IMR-90 (cell line): ENCODE data around the gene EYS. TPM values are rescaled to one million over a fixed set of nuclear protein-coding genes. Genes with fewer than 3 reads are reported as not detected.

Experiments used
- ATAC-seq: fragments of 200-7000 bp; cut with Tn5 transposase; 2 replicates; pipeline ENCODE4 v1.9.1; 2020; ENCODE audit warnings: low read depth, mild to moderate bottlenecking, moderate library complexity
- BruUV-seq: library from RNA; stranded (reverse); fragments of 400-500 nt; replicated peaks from 2 replicates; lab custom pipeline; 2021; lab: Mats Ljungman, UMichigan
- CTCF ChIA-PET: fragments of 300-600 bp; formaldehyde crosslinking; extraction: SDS; loops from one replicate; lab custom pipeline; 2021; ENCODE audit warnings: antibody characterized with exemption; lab: Yijun Ruan, JAX
- POLR2A ChIA-PET: fragments of 300-600 bp; sonication (Branson Sonifier 250); formaldehyde crosslinking; loops from one replicate; lab custom pipeline; 2022; ENCODE audit warnings: antibody characterized with exemption; ENCODE audit not compliant: unreplicated experiment; lab: Charles Lee
- DNase-seq: peaks from one replicate; pipeline ENCODE4 v3.0.0; 2013
- H2AFZ ChIP-seq: replicated peaks from 2 replicates; pipeline ENCODE3; 2013; ENCODE audit warnings: low read length, mild to moderate bottlenecking; ENCODE audit not compliant: poor library complexity
- H2AK5ac ChIP-seq: 2 replicates; pipeline ENCODE4 v1.6.1; 2013; ENCODE audit warnings: low read depth, low read length, inconsistent platforms
- H2AK9ac ChIP-seq: replicated peaks from 2 replicates; pipeline ENCODE3; 2013; ENCODE audit warnings: mild to moderate bottlenecking, low read depth, low read length, moderate library complexity; ENCODE audit not compliant: poor library complexity
- H2BK120ac ChIP-seq: 2 replicates; pipeline ENCODE4 v1.6.1; 2013; ENCODE audit warnings: low read depth, low read length, inconsistent platforms
- H2BK15ac ChIP-seq: 3 replicates; pipeline ENCODE4 v1.6.1; 2013; ENCODE audit warnings: low read depth, low read length, inconsistent platforms
- H2BK20ac ChIP-seq: 2 replicates; pipeline ENCODE4 v1.6.1; 2013; ENCODE audit warnings: low read depth, mild to moderate bottlenecking, inconsistent platforms, low read length, moderate library complexity
- H2BK5ac ChIP-seq: 2 replicates; pipeline ENCODE4 v1.6.1; 2013; ENCODE audit warnings: mild to moderate bottlenecking, low read depth, low read length, inconsistent platforms; ENCODE audit not compliant: poor library complexity, severe bottlenecking
- H3K14ac ChIP-seq: replicated peaks from 2 replicates; pipeline ENCODE4 v1.6.1; 2013; ENCODE audit warnings: low read depth, low read length, inconsistent platforms
- H3K18ac ChIP-seq: 2 replicates; pipeline ENCODE4 v1.6.1; 2013; ENCODE audit warnings: low read depth, low read length, control low read depth
- H3K23ac ChIP-seq: 2 replicates; pipeline ENCODE4 v1.6.1; 2013; ENCODE audit warnings: low read depth, low read length, inconsistent platforms
- H3K27ac ChIP-seq: 2 replicates; pipeline ENCODE4 v1.5.1; 2013; ENCODE audit warnings: mild to moderate bottlenecking, control low read depth, low read length; ENCODE audit not compliant: insufficient read depth
- H3K27me3 ChIP-seq: 2 replicates; pipeline ENCODE4 v1.6.1; 2013; ENCODE audit warnings: low read length; ENCODE audit not compliant: control insufficient read depth, insufficient read depth
- H3K36me3 ChIP-seq: 2 replicates; pipeline ENCODE4 v1.6.1; 2013; ENCODE audit warnings: low read length, mixed read lengths; ENCODE audit not compliant: control insufficient read depth, insufficient read depth
- H3K4ac ChIP-seq: 2 replicates; pipeline ENCODE4 v1.6.1; 2013; ENCODE audit warnings: low read depth, low read length, inconsistent platforms
- H3K4me1 ChIP-seq: 2 replicates; pipeline ENCODE4 v1.6.1; 2013; ENCODE audit warnings: low read length, mixed read lengths; ENCODE audit not compliant: control insufficient read depth, insufficient read depth
- H3K4me2 ChIP-seq: 2 replicates; pipeline ENCODE4 v1.6.1; 2013; ENCODE audit warnings: low read depth, mild to moderate bottlenecking, control low read depth, low read length, moderate library complexity
- H3K4me3 ChIP-seq: 2 replicates; pipeline ENCODE4 v1.5.1; 2013; ENCODE audit warnings: low read depth, mild to moderate bottlenecking, control low read depth, low read length, moderate library complexity; ENCODE audit not compliant: insufficient read depth
- H3K56ac ChIP-seq: 2 replicates; pipeline ENCODE4 v1.6.1; 2013; ENCODE audit warnings: low read length, inconsistent platforms; ENCODE audit not compliant: insufficient read depth; ENCODE audit errors: extremely low read depth
- H3K79me1 ChIP-seq, 2 experiments: 2 replicates each; pipeline ENCODE4 v1.6.1; 2013; ENCODE audit warnings: low read length in 2 of 2, inconsistent platforms in 1 of 2, low read depth in 1 of 2
- H3K9ac ChIP-seq: 2 replicates; pipeline ENCODE4 v1.6.1; 2013; ENCODE audit warnings: low read depth, low read length, control low read depth
- H3K9me1 ChIP-seq: 2 replicates; pipeline ENCODE4 v1.6.1; 2013; ENCODE audit warnings: low read length, inconsistent platforms; ENCODE audit not compliant: insufficient read depth
- H3K9me3 ChIP-seq: 2 replicates; pipeline ENCODE4 v1.6.1; 2013; ENCODE audit warnings: low read length; ENCODE audit not compliant: control insufficient read depth, insufficient read depth
- H4K20me1 ChIP-seq: 2 replicates; pipeline ENCODE4 v1.6.1; 2013; ENCODE audit warnings: low read length, inconsistent platforms; ENCODE audit not compliant: insufficient read depth
- H4K5ac ChIP-seq: 2 replicates; pipeline ENCODE4 v1.6.1; 2013; ENCODE audit warnings: mild to moderate bottlenecking, low read depth, low read length, control low read depth
- H4K8ac ChIP-seq, 2 experiments: 2 replicates each; pipeline ENCODE4 v1.6.1; 2013; ENCODE audit warnings: low read depth in 2 of 2, low read length in 2 of 2, control low read depth in 1 of 2, inconsistent platforms in 1 of 2
- H4K91ac ChIP-seq: 2 replicates; pipeline ENCODE4 v1.6.1; 2013; ENCODE audit warnings: low read depth, low read length, inconsistent platforms; ENCODE audit not compliant: insufficient read depth
- BHLHE40 ChIP-seq: fragments of 150-350 bp; IDR thresholded peaks from 2 replicates; pipeline ENCODE4 v1.6.1; 2016; ENCODE audit warnings: mild to moderate bottlenecking, low read depth, low read length
- CEBPB ChIP-seq: IDR thresholded peaks from 2 replicates; pipeline ENCODE4 v1.6.1; 2012; ENCODE audit warnings: low read depth, low read length, improper control_type of control experiment
- CHD1 ChIP-seq: IDR thresholded peaks from 2 replicates; pipeline ENCODE4 v1.6.1; 2012; ENCODE audit warnings: low read depth, low read length, improper control_type of control experiment
- FOS ChIP-seq: fragments of 150-350 bp; IDR thresholded peaks from 2 replicates; pipeline ENCODE4 v1.6.1; 2016; ENCODE audit warnings: low read depth, low read length
- MAFK ChIP-seq: IDR thresholded peaks from 2 replicates; pipeline ENCODE4 v1.6.1; 2012; ENCODE audit warnings: low read depth, low read length, improper control_type of control experiment
- MAZ ChIP-seq: IDR thresholded peaks from 2 replicates; pipeline ENCODE4 v1.6.1; 2012; ENCODE audit warnings: low read depth, mild to moderate bottlenecking, low read length, improper control_type of control experiment, moderate library complexity, borderline replicate concordance
- MXI1 ChIP-seq: IDR thresholded peaks from 2 replicates; pipeline ENCODE4 v1.6.1; 2012; ENCODE audit warnings: low read depth, mild to moderate bottlenecking, low read length, moderate library complexity, borderline replicate concordance
- NFE2L2 ChIP-seq: fragments of 150-350 bp; IDR thresholded peaks from 2 replicates; pipeline ENCODE4 v1.6.1; 2016; ENCODE audit warnings: low read depth, mild to moderate bottlenecking, low read length
- POLR2A ChIP-seq: IDR thresholded peaks from 2 replicates; pipeline ENCODE4 v1.6.1; 2012; ENCODE audit warnings: mild to moderate bottlenecking, low read depth, low read length
- RAD21 ChIP-seq: IDR thresholded peaks from 2 replicates; pipeline ENCODE4 v1.6.1; 2012; ENCODE audit warnings: low read length, improper control_type of control experiment
- RCOR1 ChIP-seq: IDR thresholded peaks from 2 replicates; pipeline ENCODE4 v1.6.1; 2012; ENCODE audit warnings: mild to moderate bottlenecking, low read length, improper control_type of control experiment; ENCODE audit not compliant: insufficient replicate concordance
- RFX5 ChIP-seq: IDR thresholded peaks from 2 replicates; pipeline ENCODE4 v1.8.0; 2012; ENCODE audit warnings: low read depth, mild to moderate bottlenecking, low read length, moderate library complexity
- SMC3 ChIP-seq: fragments of 150-350 bp; IDR thresholded peaks from 2 replicates; pipeline ENCODE4 v1.6.1; 2016; ENCODE audit warnings: low read depth, mild to moderate bottlenecking, antibody characterized with exemption, low read length, moderate library complexity
- USF2 ChIP-seq: fragments of 150-350 bp; IDR thresholded peaks from 2 replicates; pipeline ENCODE4 v1.6.1; 2017; ENCODE audit warnings: mild to moderate bottlenecking, antibody characterized with exemption, low read length, low read depth
- dilution Hi-C: fragments of 300-500 bp; cut with HindIII; formaldehyde crosslinking; loops from one replicate; pipeline ENCODE4 v1.14.3; 2018; ENCODE audit warnings: low sequenced_read_pairs; ENCODE audit not compliant: unreplicated experiment
- in situ Hi-C: fragments of 300-500 bp; cut with MboI; formaldehyde crosslinking; loops from 3 replicates; pipeline ENCODE4 v1.14.3; 2019; ENCODE audit warnings: low sequenced_read_pairs, inconsistent platforms, mixed read lengths
- intact Hi-C: fragments of 100-400 bp; cut with micrococcal nuclease; formaldehyde crosslinking; loops from 2 replicates; pipeline ENCODE4 v1.10.0; 2022
- polyA plus RNA-seq, 3 experiments: library from polyadenylated mRNA; depleted of rRNA; stranded (reverse); fragments of >200 nt; gene quantifications; 2 replicates each; pipeline ENCODE4 v1.2.3, GENCODE V29; 2012; ENCODE audit warnings: low replicate concordance in 1 of 3
- total RNA-seq: library from RNA; depleted of rRNA; stranded (reverse); fragments of >200 nt; gene quantifications from 2 replicates; pipeline ENCODE4 v1.2.3, GENCODE V29; 2012
- TF ChIP-seq, protein P1 (sequence below): conservative IDR thresholded peaks from 2 replicates; pipeline ENCODE4 v1.5.1; 2012; ENCODE audit warnings: mild to moderate bottlenecking, low read depth, low read length, improper control_type of control experiment
- TF ChIP-seq, protein P2 (sequence below): fragments of 150-350 bp; IDR thresholded peaks from 2 replicates; pipeline ENCODE4 v1.6.1; 2016; ENCODE audit warnings: low read depth, mild to moderate bottlenecking, low read length, moderate library complexity, borderline replicate concordance

The EYS gene
- total and polyA plus RNA-seq, 2 of the 4 experiments (the other 2 are of a cell fraction) = under 0.01 TPM; not detected in 1

- BruUV-seq = no TSS peak
- Histone ChIP-seq H4K8ac (no peak overlapping the region), H3K4me3 (no peak overlapping the region), H2AK9ac (no peak overlapping the region), H3K9me3 (no peaks in the 10 kb centered on the region), H3K14ac (no peak overlapping the region), H3K79me1 (no peaks in the 10 kb centered on the region; a peak in 1 of 4 replicates), H3K36me3 (peaks cover 34% of the 10 kb centered on the region), H3K27ac (no peak overlapping the region), H2AK5ac (no peak overlapping the region), H2AFZ (no peak overlapping the region), H4K5ac (no peak overlapping the region), H2BK15ac (no peak overlapping the region), H3K4me2 (no peak overlapping the region), H3K4me1 (no peaks in the 10 kb centered on the region), H3K9me1 (no peaks in the 10 kb centered on the region), H3K23ac (no peak overlapping the region), H3K56ac (no peak overlapping the region), H2BK5ac (no peak overlapping the region), H2BK120ac (no peak overlapping the region), H3K9ac (no peak overlapping the region), H3K4ac (no peak overlapping the region), H3K27me3 (no peaks in the 10 kb centered on the region), H2BK20ac (no peak overlapping the region), H4K20me1 (no peaks in the 10 kb centered on the region), H3K18ac (no peak overlapping the region), H4K91ac (no peak overlapping the region)
- CTCF ChIA-PET = no interaction called here
- DNase-seq (no peak), ATAC-seq (no peak)
- in situ Hi-C loops (no loop called here), intact Hi-C loops (no loop called here), dilution Hi-C loops (no loop called here)
- TF ChIP-seq RCOR1 (no peak), NFE2L2 (no peak), MXI1 (no peak), BHLHE40 (no peak), RFX5 (no peak), USF2 (no peak), FOS (no peak), MAFK (no peak), SMC3 (no peak), RAD21 (no peak), CEBPB (no peak), POLR2A (no peak), MAZ (no peak), CHD1 (no peak)
- TF ChIP-seq, protein P1, sequence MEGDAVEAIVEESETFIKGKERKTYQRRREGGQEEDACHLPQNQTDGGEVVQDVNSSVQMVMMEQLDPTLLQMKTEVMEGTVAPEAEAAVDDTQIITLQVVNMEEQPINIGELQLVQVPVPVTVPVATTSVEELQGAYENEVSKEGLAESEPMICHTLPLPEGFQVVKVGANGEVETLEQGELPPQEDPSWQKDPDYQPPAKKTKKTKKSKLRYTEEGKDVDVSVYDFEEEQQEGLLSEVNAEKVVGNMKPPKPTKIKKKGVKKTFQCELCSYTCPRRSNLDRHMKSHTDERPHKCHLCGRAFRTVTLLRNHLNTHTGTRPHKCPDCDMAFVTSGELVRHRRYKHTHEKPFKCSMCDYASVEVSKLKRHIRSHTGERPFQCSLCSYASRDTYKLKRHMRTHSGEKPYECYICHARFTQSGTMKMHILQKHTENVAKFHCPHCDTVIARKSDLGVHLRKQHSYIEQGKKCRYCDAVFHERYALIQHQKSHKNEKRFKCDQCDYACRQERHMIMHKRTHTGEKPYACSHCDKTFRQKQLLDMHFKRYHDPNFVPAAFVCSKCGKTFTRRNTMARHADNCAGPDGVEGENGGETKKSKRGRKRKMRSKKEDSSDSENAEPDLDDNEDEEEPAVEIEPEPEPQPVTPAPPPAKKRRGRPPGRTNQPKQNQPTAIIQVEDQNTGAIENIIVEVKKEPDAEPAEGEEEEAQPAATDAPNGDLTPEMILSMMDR = no peak
- TF ChIP-seq, protein P2, sequence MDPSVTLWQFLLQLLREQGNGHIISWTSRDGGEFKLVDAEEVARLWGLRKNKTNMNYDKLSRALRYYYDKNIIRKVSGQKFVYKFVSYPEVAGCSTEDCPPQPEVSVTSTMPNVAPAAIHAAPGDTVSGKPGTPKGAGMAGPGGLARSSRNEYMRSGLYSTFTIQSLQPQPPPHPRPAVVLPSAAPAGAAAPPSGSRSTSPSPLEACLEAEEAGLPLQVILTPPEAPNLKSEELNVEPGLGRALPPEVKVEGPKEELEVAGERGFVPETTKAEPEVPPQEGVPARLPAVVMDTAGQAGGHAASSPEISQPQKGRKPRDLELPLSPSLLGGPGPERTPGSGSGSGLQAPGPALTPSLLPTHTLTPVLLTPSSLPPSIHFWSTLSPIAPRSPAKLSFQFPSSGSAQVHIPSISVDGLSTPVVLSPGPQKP = no peak
- POLR2A ChIA-PET = no interaction called here
These were observed 1997.9 kb downstream of the EYS start for GRCh38 chr6:63709148-63709547.
